MG63 (cell line): ENCODE results near the gene CLMP. TPM values are rescaled to one million over a fixed set of nuclear protein-coding genes. Genes with fewer than 3 reads are reported as not detected.

Source experiments
- DNase-seq: peaks from one replicate; pipeline ENCODE4 v3.0.0-alpha.2; 2020
- H3K27me3 ChIP-seq: fragments of 250-450 bp; sonication (Bioruptor Pico); 2 replicates; pipeline ENCODE4 v1.5.1; 2020; ENCODE audit warnings: mild to moderate bottlenecking, moderate library complexity
- H3K36me3 ChIP-seq: fragments of 250-450 bp; sonication (Bioruptor Pico); 2 replicates; pipeline ENCODE4 v1.5.1; 2020; ENCODE audit warnings: mild to moderate bottlenecking, moderate library complexity
- H3K4me3 ChIP-seq: fragments of 250-450 bp; sonication (Bioruptor Pico); 2 replicates; pipeline ENCODE4 v1.5.1; 2020; ENCODE audit warnings: mild to moderate bottlenecking, moderate library complexity
- H3K9me3 ChIP-seq: fragments of 250-450 bp; sonication (Bioruptor Pico); 2 replicates; pipeline ENCODE4 v1.5.1; 2020; ENCODE audit warnings: mild to moderate bottlenecking, moderate library complexity
- total RNA-seq: library from RNA; depleted of rRNA; stranded (reverse); fragments of >200 nt; shearing (Covaris generic); gene quantifications from 2 replicates; pipeline ENCODE4 v1.2.3, GENCODE V29; 2014; ENCODE audit warnings: low replicate concordance

CLMP gene
- total RNA-seq, 1 experiment from 2014 or later: 109 TPM

DNA sequence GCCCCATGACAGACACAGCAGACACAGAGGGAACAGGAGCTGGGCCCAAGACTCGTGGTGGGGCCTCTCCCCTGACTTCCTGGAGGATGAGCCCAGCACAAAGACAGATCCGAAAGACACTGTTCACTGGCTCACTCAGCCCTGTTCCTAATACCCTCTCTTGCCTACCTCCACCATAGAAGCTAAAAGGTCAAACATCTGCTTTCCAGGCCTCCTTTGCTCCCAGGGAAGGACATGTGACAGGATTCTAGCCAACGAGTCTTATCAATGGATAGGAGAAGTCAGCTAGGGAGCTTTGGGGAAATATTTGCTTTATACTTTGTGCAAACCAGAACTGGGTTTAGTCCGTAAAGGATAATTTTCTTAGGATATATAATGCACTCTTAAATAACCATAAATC lies 8.4 kb upstream of the CLMP start:
- H3K36me3 ChIP-seq: no peaks in the 10 kb centered on the region
- no peak for DNase-seq

DNA sequence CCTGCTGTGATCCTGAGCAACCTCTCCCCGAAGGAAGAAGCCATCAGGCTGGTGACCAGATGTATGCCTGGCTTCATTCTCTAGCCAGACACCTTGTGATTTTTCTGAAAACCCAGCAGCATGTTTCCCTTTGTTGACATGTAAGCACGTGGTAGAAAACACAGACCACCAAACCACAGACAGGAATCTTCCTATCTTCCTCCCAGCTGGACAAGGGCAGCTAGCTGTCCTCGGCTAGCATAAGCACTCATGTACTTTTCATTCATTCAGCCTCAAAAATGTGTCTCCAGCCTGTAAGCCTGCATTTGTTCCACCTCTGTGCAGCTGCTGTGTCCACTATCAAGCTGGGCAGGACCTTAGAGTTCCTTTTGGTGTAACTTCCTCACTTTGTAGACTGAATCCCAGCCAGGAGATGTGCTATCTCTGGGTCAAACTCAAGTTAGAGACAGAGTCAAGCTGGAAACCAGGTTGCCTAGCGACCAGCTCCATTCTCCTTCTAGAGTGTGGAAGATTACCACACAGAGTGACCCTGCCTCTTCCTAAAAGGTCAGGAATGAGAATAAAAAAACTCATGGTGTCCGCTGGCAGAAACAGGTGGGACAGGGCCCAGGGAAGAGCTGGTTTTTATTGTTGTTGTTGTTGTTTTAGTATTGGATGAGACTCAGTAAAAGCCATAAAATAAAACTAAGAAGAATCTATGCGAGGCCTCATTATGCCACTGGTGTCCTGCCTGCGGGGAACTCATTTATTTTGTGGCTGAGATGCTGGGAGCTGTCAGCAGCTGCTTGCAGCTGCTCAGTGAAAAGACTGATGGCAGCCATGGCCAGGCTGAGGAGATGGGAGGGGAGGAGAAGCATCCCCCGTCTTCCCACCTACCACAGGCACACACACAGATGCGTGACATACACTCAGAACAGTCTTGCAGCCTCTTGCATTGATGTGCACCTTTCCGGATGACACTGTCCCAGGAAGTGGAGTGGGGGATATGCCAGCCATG lies 7.4 kb upstream of the CLMP start:
- H3K36me3 ChIP-seq: no peaks in the 10 kb centered on the region
- H3K27me3 ChIP-seq: no peaks in the 10 kb centered on the region
- H3K4me3 ChIP-seq: no peak overlapping the region
- no peak for DNase-seq
- no peaks in the 10 kb centered on the region for H3K9me3 ChIP-seq

More for the DNA sequence above, 8.4 kb upstream of the CLMP start:
- Histone ChIP-seq H3K27me3 (no peaks in the 10 kb centered on the region), H3K9me3 (no peaks in the 10 kb centered on the region), H3K4me3 (no peak overlapping the region)

- Histone ChIP-seq H3K36me3 (no peaks in the 10 kb centered on the region), H3K9me3 (no peaks in the 10 kb centered on the region), H3K4me3 (no peak overlapping the region), H3K27me3 (no peaks in the 10 kb centered on the region)
- no peak for DNase-seq
Measured at GRCh38 chr11:123200264-123200663, 5.2 kb upstream of the CLMP start.

- peak; percentile 73 for DNase-seq
Measured at GRCh38 chr11:123197711-123198110, 2.7 kb upstream of the CLMP start.

GRCh38 chr11:123196060-123196714 lies 1.1 kb upstream of the CLMP start:
- H3K4me3 ChIP-seq: peak overlapping the region; percentile 90

More at GRCh38 chr11:123197711-123198110, 2.7 kb upstream of the CLMP start:
- H3K27me3 ChIP-seq: no peaks in the 10 kb centered on the region
- no peaks in the 10 kb centered on the region for H3K9me3 ChIP-seq
- no peak overlapping the region for H3K4me3 ChIP-seq
- peaks cover 18% of the 10 kb centered on the region for H3K36me3 ChIP-seq

DNA sequence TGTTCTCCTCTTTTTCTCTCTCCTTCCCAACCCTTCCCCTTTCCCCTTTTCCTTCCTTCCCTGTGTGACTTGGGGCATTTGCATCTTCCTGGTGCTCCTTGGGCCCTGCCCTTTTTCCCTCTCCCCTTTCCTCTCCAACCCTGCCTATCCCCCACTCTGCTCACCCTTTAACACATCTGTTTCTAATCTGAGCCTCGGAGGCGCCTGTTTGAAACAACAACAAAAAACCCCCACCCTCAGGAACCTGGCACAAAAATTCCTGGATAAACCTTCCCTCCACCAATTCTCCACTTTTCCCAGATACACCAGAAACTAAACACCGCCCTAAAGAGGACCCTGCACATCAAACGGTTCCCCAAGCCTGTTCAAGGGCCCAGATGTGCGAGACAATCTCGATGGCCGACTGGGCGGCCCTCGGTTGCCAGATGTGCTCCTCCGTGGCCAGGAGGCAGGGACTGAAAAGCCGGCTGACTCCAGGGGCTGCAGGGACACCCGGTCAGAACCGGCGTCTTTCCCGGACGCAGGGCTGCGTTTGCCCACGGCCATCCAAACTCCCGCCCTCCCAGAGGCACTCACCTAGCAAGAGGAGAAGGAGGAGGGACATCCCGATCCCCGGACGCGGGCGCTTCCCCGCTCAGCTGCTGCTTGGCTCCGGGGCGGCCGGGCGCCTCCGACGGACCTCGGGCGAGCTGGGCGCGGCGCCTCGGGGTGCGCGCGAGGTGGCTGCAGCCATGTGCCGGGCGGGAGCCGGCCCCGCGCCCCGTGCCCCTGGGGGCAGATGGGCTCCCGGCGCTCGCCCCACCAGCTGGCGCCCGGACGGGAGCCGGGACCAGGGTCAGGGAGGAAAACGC lies 486 bp downstream of the CLMP start:
- H3K4me3 ChIP-seq: peak overlapping the region; percentile 90
- H3K27me3 ChIP-seq: no peaks in the 10 kb centered on the region
- peaks cover 48% of the 10 kb centered on the region for H3K36me3 ChIP-seq
- DNase-seq: peak; percentile 43
- H3K9me3 ChIP-seq: no peaks in the 10 kb centered on the region

More at GRCh38 chr11:123196060-123196714, 1.1 kb upstream of the CLMP start:
- Histone ChIP-seq H3K27me3 (no peaks in the 10 kb centered on the region), H3K36me3 (peaks cover 33% of the 10 kb centered on the region), H3K9me3 (no peaks in the 10 kb centered on the region)
- peak; percentile 78 for DNase-seq

DNA sequence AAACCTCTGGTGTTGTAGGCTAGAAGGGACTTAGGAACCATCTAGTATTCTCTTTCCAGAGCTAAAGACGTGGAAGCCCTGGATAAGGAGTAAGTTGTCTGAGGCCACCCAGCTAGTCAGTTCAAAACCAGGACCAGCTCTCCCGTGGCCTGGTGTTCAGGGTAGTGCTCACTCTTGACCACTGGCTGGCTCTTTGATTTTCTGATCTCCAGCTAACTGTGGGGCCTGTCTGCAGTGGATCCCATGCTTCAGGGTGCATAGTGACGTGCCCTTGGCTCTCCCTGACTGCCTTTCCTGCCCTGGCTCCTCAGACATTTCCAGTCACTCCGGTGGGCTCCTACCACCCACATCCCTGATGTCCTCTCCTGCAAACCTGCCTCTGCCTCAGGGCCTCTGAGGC lies 1.3 kb downstream of the CLMP start:
- H3K27me3 ChIP-seq: no peaks in the 10 kb centered on the region
- H3K4me3 ChIP-seq: peak overlapping the region; percentile 90
- H3K9me3 ChIP-seq: no peaks in the 10 kb centered on the region
- peaks cover 54% of the 10 kb centered on the region for H3K36me3 ChIP-seq
- no peak for DNase-seq

DNA sequence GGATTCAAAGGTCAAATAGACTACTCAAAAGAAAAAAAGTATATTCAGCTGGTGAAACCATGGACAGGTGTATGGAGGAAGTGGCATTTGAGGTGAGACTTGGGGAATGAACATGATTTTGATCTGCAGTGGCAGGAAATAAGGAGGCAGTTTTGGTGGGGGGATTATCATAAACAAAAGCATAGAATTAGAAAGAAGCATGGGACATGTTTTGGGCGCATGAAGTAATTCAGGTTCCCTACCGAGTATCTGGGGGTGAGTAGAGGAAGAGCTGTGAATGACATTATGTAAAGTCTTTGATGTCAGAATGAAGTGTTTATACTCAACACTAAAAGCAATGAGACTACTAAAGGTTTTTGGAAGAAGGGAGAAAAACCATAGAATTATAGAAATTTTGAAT lies 3.1 kb downstream of the CLMP start:
- Histone ChIP-seq H3K4me3 (peak overlapping the region; percentile 90), H3K27me3 (no peaks in the 10 kb centered on the region), H3K9me3 (no peaks in the 10 kb centered on the region), H3K36me3 (peaks cover 65% of the 10 kb centered on the region)
- no peak for DNase-seq

DNA sequence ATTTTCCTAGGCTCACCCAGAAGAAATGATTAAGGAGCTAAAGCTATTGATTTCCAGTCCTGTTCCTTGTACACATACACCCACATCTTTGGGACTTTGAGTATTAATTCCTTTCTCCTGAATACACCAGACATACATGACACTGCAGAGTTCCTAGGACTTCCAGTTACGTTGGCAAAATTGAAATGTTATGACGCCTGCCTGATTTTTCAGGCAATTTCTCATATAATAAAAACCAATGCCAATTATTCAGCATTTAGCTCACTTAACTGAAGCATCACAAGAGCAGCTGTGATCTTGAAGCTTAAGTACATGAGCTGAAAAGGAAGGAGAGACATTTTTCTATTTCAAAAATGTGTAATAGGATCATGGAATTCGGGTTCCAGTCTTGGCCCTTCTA lies 4.5 kb downstream of the CLMP start:
- DNase-seq: no peak

GRCh38 chr11:123188508-123189165 lies 6.4 kb downstream of the CLMP start:
- Histone ChIP-seq H3K4me3 (peak overlapping the region; percentile 18), H3K9me3 (no peaks in the 10 kb centered on the region), H3K27me3 (no peaks in the 10 kb centered on the region), H3K36me3 (peaks cover 87% of the 10 kb centered on the region)
- DNase-seq: peak; percentile 58

More for the DNA sequence above, 4.5 kb downstream of the CLMP start:
- Histone ChIP-seq H3K36me3 (peaks cover 78% of the 10 kb centered on the region), H3K27me3 (no peaks in the 10 kb centered on the region), H3K4me3 (no peak overlapping the region), H3K9me3 (no peaks in the 10 kb centered on the region)

GRCh38 chr11:123187665-123188507 lies 7.2 kb downstream of the CLMP start:
- peak overlapping the region; percentile 18 for H3K4me3 ChIP-seq
- no peaks in the 10 kb centered on the region for H3K9me3 ChIP-seq
- H3K27me3 ChIP-seq: no peaks in the 10 kb centered on the region
- peaks cover 87% of the 10 kb centered on the region for H3K36me3 ChIP-seq
- DNase-seq: no peak

DNA sequence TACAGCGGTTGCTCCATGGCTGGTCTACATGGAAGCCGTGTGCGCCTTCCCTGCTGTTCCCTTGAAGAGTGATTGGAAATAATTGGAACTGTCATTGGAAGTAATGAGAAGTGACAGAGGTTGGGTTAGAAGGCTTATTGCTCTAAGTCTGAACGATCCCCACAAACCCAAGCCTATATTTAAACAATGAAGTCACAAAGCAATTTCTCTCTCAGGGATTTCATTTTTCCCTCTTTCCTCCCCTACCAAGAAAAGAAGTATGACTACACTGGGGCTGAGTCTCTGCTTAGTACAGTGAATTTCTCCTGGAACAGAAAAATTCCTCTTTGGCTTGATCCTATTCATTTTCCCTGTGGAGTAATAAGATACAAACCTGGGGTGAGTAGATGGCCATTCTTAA lies 7.8 kb downstream of the CLMP start:
- Histone ChIP-seq H3K27me3 (no peaks in the 10 kb centered on the region), H3K36me3 (peaks cover 87% of the 10 kb centered on the region), H3K4me3 (no peak overlapping the region), H3K9me3 (no peaks in the 10 kb centered on the region)
- no peak for DNase-seq

- Histone ChIP-seq H3K4me3 (no peak overlapping the region), H3K36me3 (peaks cover 87% of the 10 kb centered on the region), H3K9me3 (no peaks in the 10 kb centered on the region), H3K27me3 (no peaks in the 10 kb centered on the region)
- peak; percentile 87 for DNase-seq
Measured at GRCh38 chr11:123186286-123186685, 8.8 kb downstream of the CLMP start.

DNA sequence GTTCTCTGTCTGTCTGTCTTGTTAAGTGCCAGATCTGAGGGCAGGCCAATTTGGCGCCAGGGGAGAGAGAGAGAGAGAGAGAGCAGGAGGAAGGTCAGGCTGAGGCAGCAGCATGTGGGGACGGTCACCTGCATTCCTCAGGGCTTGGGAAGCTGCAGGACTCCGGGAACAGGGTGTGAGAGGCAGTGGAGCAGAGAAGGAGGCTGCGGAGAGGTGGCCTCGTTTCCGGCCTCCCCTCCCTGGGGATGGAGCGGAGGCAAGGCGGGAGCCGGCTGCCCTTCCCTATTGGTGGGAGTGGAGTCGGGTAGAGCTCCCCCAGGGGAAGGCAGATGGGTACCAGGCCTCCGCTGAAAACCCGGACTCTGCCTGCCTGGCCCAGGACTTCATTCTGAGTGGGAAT lies 9.7 kb downstream of the CLMP start:
- DNase-seq: no peak
- Histone ChIP-seq H3K4me3 (no peak overlapping the region), H3K36me3 (peaks cover 87% of the 10 kb centered on the region), H3K27me3 (no peaks in the 10 kb centered on the region), H3K9me3 (no peaks in the 10 kb centered on the region)

- H3K36me3 ChIP-seq: peaks cover 88% of the 10 kb centered on the region
- DNase-seq: no peak
Measured at GRCh38 chr11:123184531-123184930, 10.5 kb downstream of the CLMP start.

More at GRCh38 chr11:123184531-123184930, 10.5 kb downstream of the CLMP start:
- Histone ChIP-seq H3K9me3 (no peaks in the 10 kb centered on the region), H3K27me3 (no peaks in the 10 kb centered on the region), H3K4me3 (no peak overlapping the region)
